Heart right ventricle (tissue), 16 donors: ENCODE measurements around the gene TMPRSS11E. TPM values are rescaled to one million over a fixed set of nuclear protein-coding genes. Genes with fewer than 3 reads are reported as not detected.

ENCODE experiments used
- ATAC-seq, 8 donors: fragments of 200-7000 bp; cut with Tn5 transposase; one replicate each; pipeline ENCODE4 v1.9.1; 2020; ENCODE audit warnings: mild to moderate bottlenecking in 8 of 8, moderate library complexity in 8 of 8, moderate number of reproducible peaks in 1 of 8
- DNase-seq, 2 donors: peaks; one replicate each; pipeline ENCODE4 v3.0.0-alpha.2; 2020
- H3K27ac ChIP-seq, 10 donors: fragments of 200-600 bp; sonication (generic) in 2 of 10; one replicate each; pipeline versions ENCODE4 v1.5.0 to v1.8.0; 2020 to 2022; ENCODE audit warnings: mild to moderate bottlenecking in 3 of 10
- H3K27me3 ChIP-seq, 7 donors: fragments of 200-600 bp; one replicate each; pipeline ENCODE4 v1.8.0; 2021 to 2022; ENCODE audit warnings: mild to moderate bottlenecking in 2 of 7
- H3K36me3 ChIP-seq, 9 donors: fragments of 200-600 bp; sonication (generic) in 1 of 9; one replicate each; pipeline versions ENCODE4 v1.5.0 to v1.8.0; 2020 to 2022; ENCODE audit warnings: mild to moderate bottlenecking in 2 of 9
- H3K4me1 ChIP-seq, 9 donors: fragments of 200-600 bp; sonication (generic) in 1 of 9; one replicate each; pipeline versions ENCODE4 v1.5.0 to v1.8.0; 2020 to 2022; ENCODE audit warnings: mild to moderate bottlenecking in 4 of 9
- H3K4me3 ChIP-seq, 10 donors: fragments of 200-600 bp; sonication (generic) in 2 of 10; one replicate each; pipeline versions ENCODE4 v1.5.0 to v1.8.0; 2020 to 2022; ENCODE audit warnings: mild to moderate bottlenecking in 7 of 10, moderate library complexity in 2 of 10
- H3K9me3 ChIP-seq, 11 donors: fragments of 200-600 bp in 10 of 11; sonication (generic) in 2 of 11; one replicate each; pipeline versions ENCODE4 v1.5.0 to v1.8.0; 2013 to 2022; ENCODE audit warnings: mild to moderate bottlenecking in 2 of 11, control low read depth in 1 of 11, moderate library complexity in 1 of 11
- CTCF ChIP-seq, 9 donors: fragments of 200-600 bp; sonication (generic) in 2 of 9; IDR thresholded peaks; one replicate each; pipeline versions ENCODE4 v1.5.0 to v1.8.0; 2021 to 2022; ENCODE audit warnings: antibody characterized with exemption in 9 of 9, mild to moderate bottlenecking in 5 of 9, moderate library complexity in 1 of 9
- WGBS, 2 donors: extraction: QIAGEN DNeasy Blood & Tissue Kit; methylation state at CpG; one replicate each; pipeline ENCODE4 v1.1.7; 2013; ENCODE audit warnings: inconsistent platforms in 1 of 2; 5-methylcytosine and 5-hydroxymethylcytosine counted together
- intact Hi-C, 10 donors: fragments of 100-400 bp; cut with DNase I; formaldehyde crosslinking; loops; one replicate each; pipeline versions ENCODE4 v1.11.1 to v1.14.2; 2022
- polyA plus RNA-seq, 2 donors: library from polyadenylated mRNA; stranded (reverse); fragments of 200-250 nt; gene quantifications; one replicate each; pipeline ENCODE4 v1.2.3, GENCODE V29; 2013
- total RNA-seq, 10 donors: library from RNA; stranded (reverse); fragmentation: NEBNext Ultra II Directional in 3 of 10; extraction: Animal tissue kit (Norgen Biotek cat#: 25700) in 3 of 10; gene quantifications; one replicate each; pipeline versions ENCODE4 v1.2.1 to v1.2.4, GENCODE V29; 2021 to 2023
- donor health status: Arrhythmogenic right ventricular cardiomyopathy.
- donor health status: ischemic (EF 13 %, LVEDD 7.1; RV severe dilation, severe dysfunction).
- donor health status: healthy with polysubstance abuse.
- donor health status: DM: no; HTN: yes; CAD: no.
- donor health status: DM: no; HTN: no; CAD: no.
- donor health status: ischemic (EF 25% LVEDD 6.9; RV normal size, moderate dysfunction).
- donor health status: ischemic (EF 25% LVEDD 5.7; RV mildly dilated, moderate dysfunction).
- donor health status: healthy.
- donor health status: DM: yes; HTN: yes; CAD: no.
- donor health status: Ischemic cardiomyopathy.
- donor health status: ischemic (EF 35%, LVEDD 5.7; RV mildly dilated, moderate dysfunction).
- donor health status: nonischemic (EF 11% LVEDD 7.7; RV severe dilation, severe dysfunction).
- donor health status: DM: yes; HTN: yes; CAD: no.
- donor health status: PGD.
- donor health status: ischemic (EF 29% LVEDD 5.4; RV normal size, mild dysfunction).
- donor health status: nonischemic (EF 23%, LVEDD 6.1; RV moderate dilation, normal function).

Gene TMPRSS11E
- total and polyA plus RNA-seq, 12 donors = 0.06 TPM; not detected in 11

DNA sequence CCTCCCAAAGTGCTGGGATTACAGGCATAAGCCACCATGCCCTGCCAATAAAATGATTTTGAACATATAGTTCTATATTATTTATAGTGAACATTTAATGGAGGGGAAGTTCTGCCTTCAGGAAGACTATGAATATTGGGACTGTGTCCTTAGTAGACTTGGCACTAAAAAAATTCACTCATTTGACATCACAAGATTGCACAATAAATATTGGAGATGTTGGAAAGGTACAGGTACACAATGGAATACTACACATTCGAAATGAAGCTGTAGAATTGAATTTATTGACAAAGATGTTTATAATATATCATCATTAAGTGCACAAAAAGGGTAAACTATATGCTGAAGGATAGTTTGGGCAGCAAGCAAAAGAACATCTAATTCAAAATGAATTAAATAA, 13.0 kb upstream of the TMPRSS11E start:
- WGBS, 2 donors = 65 to 71% methylated on average over 1 of the region's 1 CpG

DNA sequence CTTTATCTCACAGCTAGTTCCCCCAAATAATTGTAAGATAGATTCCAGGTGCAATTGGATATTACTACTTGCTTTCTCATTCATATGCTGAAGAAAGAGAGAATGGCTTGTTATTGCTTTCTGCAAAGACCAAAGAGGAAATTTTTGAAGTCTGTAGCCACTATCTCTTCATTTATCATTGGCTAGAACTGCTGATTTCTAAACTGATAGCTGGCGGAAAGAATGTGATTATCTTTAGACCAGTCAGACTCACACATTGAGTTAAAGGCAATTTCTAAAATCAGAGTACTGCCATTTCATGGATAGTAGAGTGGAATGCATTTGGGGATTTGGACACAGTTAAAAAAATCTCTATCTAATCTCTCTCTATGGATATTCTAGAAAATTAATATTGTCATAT, 12.4 kb upstream of the TMPRSS11E start:
- Histone ChIP-seq H3K36me3 (no peaks in the 10 kb centered on the region), H3K9me3 (no peaks in the 10 kb centered on the region), H3K27ac (no peak overlapping the region), H3K4me3 (no peak overlapping the region), H3K27me3 (no peaks in the 10 kb centered on the region), H3K4me1 (no peaks in the 10 kb centered on the region)
- DNase-seq (no peak), ATAC-seq (no peak)
- no peak for TF ChIP-seq CTCF (IDR thresholded peaks at IDR 0.05)
- 45 to 46% methylated on average over 1 of the region's 1 CpG for WGBS, 2 donors
- intact Hi-C loops = no loop called here

More for the DNA sequence above, 13.0 kb upstream of the TMPRSS11E start:
- DNase-seq (no peak), ATAC-seq (no peak)
- Histone ChIP-seq H3K27ac (no peak overlapping the region), H3K9me3 (no peaks in the 10 kb centered on the region), H3K36me3 (no peaks in the 10 kb centered on the region), H3K4me1 (no peaks in the 10 kb centered on the region), H3K27me3 (no peaks in the 10 kb centered on the region), H3K4me3 (no peak overlapping the region)
- intact Hi-C loops = no loop called here
- TF ChIP-seq CTCF (IDR thresholded peaks at IDR 0.05) = no peak

- no peak for TF ChIP-seq CTCF (IDR thresholded peaks at IDR 0.05)
- Histone ChIP-seq H3K27ac (no peak overlapping the region), H3K27me3 (no peaks in the 10 kb centered on the region), H3K4me1 (no peaks in the 10 kb centered on the region), H3K9me3 (no peaks in the 10 kb centered on the region), H3K4me3 (no peak overlapping the region), H3K36me3 (no peaks in the 10 kb centered on the region)
- intact Hi-C loops = no loop called here
- DNase-seq (no peak), ATAC-seq (no peak)
These were observed 2.2 kb upstream of the TMPRSS11E start for GRCh38 chr4:68445111-68445510.

DNA sequence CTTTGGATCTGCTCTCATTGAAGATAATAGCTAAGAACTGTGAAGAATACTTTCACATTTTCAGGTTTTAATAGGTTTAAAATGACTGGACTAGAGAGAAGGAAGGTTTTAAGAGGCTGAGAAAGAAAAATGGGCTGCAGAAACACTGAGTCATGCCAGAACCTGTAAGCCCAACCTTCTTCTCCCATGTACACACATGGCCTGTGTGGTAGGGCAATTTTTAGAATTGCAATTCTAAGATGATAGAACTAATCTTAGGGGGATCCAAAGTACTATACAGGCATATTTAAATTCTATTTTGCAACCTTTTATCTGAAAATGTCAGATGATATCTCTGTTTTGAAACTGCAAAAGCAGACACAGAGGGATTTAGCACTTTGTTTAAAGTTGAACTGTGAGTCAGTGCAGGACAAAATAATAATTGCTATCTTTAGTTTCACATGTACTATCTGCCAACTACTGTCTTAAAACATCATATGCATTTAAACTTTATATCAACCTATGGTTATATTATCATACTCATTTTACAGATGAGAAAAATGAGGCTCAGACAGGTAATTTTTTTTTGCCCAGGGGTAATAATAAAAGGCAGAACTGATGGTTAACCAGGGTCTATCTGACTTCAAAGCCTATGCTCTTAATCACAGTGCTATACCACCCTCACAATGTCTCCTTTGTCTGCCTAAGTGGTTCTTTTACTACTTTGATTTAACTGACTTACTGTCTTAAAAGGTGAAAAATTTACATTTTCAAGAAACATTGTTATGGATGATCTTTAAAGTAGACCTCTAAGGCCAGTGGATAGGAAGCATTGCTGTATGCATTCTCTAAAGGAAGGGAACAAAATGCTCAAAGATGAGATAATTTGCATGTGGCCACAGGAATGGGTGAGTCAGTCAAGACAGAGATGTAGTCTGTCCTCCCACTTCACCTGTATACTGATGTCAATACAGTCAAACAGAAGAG, 4.3 kb downstream of the TMPRSS11E start:
- Histone ChIP-seq H3K9me3 (no peaks in the 10 kb centered on the region), H3K36me3 (no peaks in the 10 kb centered on the region), H3K4me1 (no peaks in the 10 kb centered on the region), H3K27ac (no peak overlapping the region), H3K27me3 (no peaks in the 10 kb centered on the region), H3K4me3 (no peak overlapping the region)
- no peak for ATAC-seq
- DNase-seq = no peak
- intact Hi-C loops = no loop called here
- no peak for TF ChIP-seq CTCF (IDR thresholded peaks at IDR 0.05)
